ENCODE data around the gene DDX10.

GRCh38 chr11:108672113-108672512 lies 7.2 kb downstream of the DDX10 start:
- TF ChIP-seq, protein P1, sequence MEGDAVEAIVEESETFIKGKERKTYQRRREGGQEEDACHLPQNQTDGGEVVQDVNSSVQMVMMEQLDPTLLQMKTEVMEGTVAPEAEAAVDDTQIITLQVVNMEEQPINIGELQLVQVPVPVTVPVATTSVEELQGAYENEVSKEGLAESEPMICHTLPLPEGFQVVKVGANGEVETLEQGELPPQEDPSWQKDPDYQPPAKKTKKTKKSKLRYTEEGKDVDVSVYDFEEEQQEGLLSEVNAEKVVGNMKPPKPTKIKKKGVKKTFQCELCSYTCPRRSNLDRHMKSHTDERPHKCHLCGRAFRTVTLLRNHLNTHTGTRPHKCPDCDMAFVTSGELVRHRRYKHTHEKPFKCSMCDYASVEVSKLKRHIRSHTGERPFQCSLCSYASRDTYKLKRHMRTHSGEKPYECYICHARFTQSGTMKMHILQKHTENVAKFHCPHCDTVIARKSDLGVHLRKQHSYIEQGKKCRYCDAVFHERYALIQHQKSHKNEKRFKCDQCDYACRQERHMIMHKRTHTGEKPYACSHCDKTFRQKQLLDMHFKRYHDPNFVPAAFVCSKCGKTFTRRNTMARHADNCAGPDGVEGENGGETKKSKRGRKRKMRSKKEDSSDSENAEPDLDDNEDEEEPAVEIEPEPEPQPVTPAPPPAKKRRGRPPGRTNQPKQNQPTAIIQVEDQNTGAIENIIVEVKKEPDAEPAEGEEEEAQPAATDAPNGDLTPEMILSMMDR (IDR thresholded peaks at IDR 0.05) = no peak
- no peak for TF ChIP-seq POLR2A (IDR thresholded peaks at IDR 0.05)

Data from uterus (tissue), 2 donors.